Measurements from ENCODE around the gene FOXA3. TPM values are rescaled to one million over a fixed set of nuclear protein-coding genes. Genes with fewer than 3 reads are reported as not detected.

The FOXA3 gene
- polyA plus RNA-seq, 1 experiment, result not detected

DNA sequence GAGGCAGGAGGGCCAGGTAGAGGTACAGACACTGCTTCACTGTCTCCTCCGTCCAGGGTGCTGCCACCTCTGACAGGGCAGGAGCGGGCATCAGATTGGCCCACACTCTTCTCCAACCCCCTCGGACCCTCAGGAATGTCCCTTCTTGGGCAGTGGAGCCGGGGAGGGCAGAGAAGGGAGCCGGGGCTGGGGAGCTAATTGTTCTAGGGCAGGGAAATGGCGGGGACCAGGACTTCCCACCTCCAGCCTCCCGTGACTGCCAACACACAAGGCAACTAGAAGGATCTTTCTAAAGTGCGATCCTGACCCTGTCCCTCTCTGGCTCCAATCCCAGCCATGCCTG lies 38.9 kb upstream of the FOXA3 start:
- peaks cover 50% of the 10 kb centered on the region for H3K36me3 ChIP-seq (ENCODE audit: control insufficient read depth, insufficient read depth, low read length)
- CTCF ChIA-PET, result interaction anchor here (0.8 to 4.5 kb wide), 4 partner anchors 8 to 35 kb away, joined by 3 to 46 read pairs (median 6); no protein-coding TSS in a partner anchor
- POLR2A ChIA-PET, result no interaction called here
- no peaks in the 10 kb centered on the region for H3K27me3 ChIP-seq (ENCODE audit: control insufficient read depth, insufficient read depth, low read length)
- TF ChIP-seq, protein P1, sequence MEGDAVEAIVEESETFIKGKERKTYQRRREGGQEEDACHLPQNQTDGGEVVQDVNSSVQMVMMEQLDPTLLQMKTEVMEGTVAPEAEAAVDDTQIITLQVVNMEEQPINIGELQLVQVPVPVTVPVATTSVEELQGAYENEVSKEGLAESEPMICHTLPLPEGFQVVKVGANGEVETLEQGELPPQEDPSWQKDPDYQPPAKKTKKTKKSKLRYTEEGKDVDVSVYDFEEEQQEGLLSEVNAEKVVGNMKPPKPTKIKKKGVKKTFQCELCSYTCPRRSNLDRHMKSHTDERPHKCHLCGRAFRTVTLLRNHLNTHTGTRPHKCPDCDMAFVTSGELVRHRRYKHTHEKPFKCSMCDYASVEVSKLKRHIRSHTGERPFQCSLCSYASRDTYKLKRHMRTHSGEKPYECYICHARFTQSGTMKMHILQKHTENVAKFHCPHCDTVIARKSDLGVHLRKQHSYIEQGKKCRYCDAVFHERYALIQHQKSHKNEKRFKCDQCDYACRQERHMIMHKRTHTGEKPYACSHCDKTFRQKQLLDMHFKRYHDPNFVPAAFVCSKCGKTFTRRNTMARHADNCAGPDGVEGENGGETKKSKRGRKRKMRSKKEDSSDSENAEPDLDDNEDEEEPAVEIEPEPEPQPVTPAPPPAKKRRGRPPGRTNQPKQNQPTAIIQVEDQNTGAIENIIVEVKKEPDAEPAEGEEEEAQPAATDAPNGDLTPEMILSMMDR (IDR thresholded peaks at IDR 0.05; ENCODE audit: insufficient read depth, low read depth, low read length), result no peak
- DNase-seq (ENCODE audit: low read depth), result no peak
- H3K4me3 ChIP-seq (ENCODE audit: low read depth, low read length), result no peak overlapping the region

DNA sequence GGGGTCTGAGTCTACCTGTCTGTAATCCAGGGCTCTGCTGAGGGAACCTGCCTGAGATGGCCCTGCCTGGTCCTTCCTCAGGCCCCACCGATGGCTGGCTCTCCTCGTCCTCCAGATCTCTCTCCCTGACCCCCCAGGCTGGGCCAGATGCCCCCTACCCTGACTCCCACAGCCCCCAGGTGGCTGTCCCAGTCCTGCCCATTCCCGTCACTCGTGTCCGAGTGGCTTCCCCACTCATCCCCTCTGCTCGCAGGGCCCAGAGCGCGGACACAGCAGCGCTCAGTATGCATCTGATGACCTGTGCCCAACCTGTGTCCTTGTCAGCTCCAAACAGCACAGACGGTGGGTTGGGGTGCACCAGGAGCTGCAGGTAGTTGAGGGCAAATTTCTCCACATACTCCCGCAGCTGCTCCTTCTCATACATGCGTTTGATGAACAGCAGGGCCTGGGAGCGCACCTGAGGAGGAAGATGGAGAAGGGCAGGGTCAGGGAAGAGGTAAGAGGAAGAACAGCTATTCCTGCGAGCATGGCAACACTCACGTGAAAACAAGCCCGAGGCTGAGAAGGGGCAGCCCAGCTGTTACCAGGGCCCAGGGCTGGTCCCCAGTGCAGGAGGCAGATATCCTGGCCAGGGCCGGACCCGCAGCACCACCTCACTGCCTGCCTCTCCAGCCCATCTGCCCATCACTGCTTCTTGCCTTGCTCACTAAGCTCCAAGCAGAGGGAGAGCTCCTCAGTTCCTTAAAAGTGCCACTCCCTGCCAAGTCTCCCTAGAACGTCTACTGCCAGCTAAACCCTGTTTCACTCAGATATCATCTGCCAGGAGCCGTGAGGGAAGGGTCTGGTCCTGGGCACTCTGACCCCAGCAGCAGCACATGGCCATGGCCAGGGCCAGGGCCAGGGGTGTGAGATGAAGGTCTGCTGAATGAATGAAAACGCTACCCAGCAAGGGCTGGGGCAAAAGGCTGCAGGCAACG lies 37.9 kb upstream of the FOXA3 start:
- POLR2A ChIA-PET, result no interaction called here
- TF ChIP-seq, protein P1 (IDR thresholded peaks at IDR 0.05; ENCODE audit: insufficient read depth, low read depth, low read length), result no peak
- Histone ChIP-seq H3K27me3 (ENCODE audit: control insufficient read depth, insufficient read depth, low read length) (no peaks in the 10 kb centered on the region), H3K4me3 (ENCODE audit: low read depth, low read length) (no peak overlapping the region), H3K36me3 (ENCODE audit: control insufficient read depth, insufficient read depth, low read length) (peaks cover 53% of the 10 kb centered on the region)
- DNase-seq (ENCODE audit: low read depth), result no peak
- CTCF ChIA-PET, result interaction anchor here (1.0 to 4.5 kb wide), 3 partner anchors 9 to 34 kb away, joined by 3 to 46 read pairs (median 4); no protein-coding TSS in a partner anchor

DNA sequence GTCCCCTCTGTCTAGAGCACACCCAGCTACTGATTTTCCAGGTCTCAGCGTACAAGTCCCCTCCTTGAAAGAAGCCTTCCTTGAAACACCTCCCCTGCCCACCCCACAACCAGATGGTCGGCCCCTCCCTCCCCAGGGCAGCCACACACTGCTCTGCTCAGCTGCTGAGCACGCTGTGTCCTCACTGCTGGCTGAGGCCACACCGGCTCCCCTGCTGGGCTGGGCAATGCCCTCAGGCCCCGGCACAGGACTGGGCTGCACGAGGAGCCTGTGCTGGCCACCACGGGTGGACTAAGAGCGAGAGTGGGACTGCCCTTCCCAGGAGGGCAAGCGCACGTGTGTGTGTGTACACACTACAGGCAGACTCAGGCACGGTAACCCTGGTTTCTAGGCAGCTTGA lies 37.2 kb upstream of the FOXA3 start:
- ChIA-PET CTCF (interaction anchor here (1.3 to 4.5 kb wide), 2 partner anchors 10 to 23 kb away, joined by 4 to 46 read pairs; no protein-coding TSS in a partner anchor), POLR2A (no interaction called here)
- no peak for DNase-seq (ENCODE audit: low read depth)
- TF ChIP-seq, protein P1 (IDR thresholded peaks at IDR 0.05; ENCODE audit: insufficient read depth, low read depth, low read length), result no peak
- Histone ChIP-seq H3K27me3 (ENCODE audit: control insufficient read depth, insufficient read depth, low read length) (no peaks in the 10 kb centered on the region), H3K4me3 (ENCODE audit: low read depth, low read length) (no peak overlapping the region), H3K36me3 (ENCODE audit: control insufficient read depth, insufficient read depth, low read length) (peaks cover 54% of the 10 kb centered on the region)

DNA sequence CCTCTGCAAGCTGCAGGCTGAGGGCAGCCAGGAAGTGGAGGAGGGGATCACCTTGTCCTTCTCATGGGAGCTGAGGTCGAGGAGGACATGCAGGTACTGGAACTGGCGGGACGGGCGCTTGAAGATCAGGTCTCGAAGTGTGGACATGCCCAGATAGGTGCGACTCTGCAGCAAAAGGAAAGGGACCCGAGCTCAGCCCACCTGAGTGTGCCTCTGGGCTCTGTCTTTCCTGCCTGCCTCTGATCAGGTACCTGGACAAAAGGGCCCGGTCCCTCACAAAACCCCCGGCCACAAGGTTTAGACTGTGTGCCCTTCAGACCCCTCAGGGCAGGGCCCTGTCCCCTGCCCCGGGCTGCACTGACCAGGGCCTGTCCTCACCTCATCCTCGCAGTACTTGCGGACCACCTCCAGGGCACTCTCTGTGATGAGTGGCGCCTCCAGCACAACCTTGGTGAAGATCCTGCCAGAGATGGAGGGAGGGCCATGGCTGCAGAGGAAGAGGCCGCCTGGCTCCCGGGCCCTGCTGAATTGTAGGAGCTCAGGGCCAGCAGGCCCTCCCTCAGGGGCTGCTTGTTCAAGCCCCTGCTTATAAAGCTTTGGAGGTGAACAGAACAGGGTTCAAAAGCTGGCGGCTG lies 36.5 kb upstream of the FOXA3 start:
- DNase-seq (ENCODE audit: low read depth), result no peak
- POLR2A ChIA-PET, result no interaction called here
- H3K36me3 ChIP-seq (ENCODE audit: control insufficient read depth, insufficient read depth, low read length), result peaks cover 52% of the 10 kb centered on the region
- CTCF ChIA-PET, result interaction anchor here (1.0 to 4.5 kb wide), 2 partner anchors 10 to 14 kb away, joined by 3 to 46 read pairs; no protein-coding TSS in a partner anchor
- no peak overlapping the region for H3K4me3 ChIP-seq (ENCODE audit: low read depth, low read length)
- no peaks in the 10 kb centered on the region for H3K27me3 ChIP-seq (ENCODE audit: control insufficient read depth, insufficient read depth, low read length)
- TF ChIP-seq, protein P1 (IDR thresholded peaks at IDR 0.05; ENCODE audit: insufficient read depth, low read depth, low read length), result no peak

DNA sequence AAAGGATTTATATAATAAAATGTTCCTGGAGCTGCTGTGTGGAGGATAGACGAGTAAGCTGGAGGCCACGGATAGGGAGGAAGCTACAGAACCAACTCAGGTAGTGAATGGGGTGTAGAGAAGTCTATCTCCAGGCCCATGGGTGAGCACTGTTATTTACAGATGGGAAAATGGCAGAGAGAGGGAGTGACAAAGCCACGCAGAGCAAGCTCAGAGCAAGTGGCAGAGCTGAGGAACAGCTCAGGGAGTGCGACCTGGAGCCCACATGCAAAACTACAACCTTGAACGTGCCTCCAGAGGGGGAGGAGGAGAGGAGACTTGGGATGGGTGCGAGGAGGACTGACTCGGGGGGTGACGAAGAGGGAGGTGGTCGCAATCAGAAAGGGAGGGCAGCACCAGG lies 35.6 kb upstream of the FOXA3 start:
- Histone ChIP-seq H3K27me3 (ENCODE audit: control insufficient read depth, insufficient read depth, low read length) (no peaks in the 10 kb centered on the region), H3K36me3 (ENCODE audit: control insufficient read depth, insufficient read depth, low read length) (peaks cover 48% of the 10 kb centered on the region), H3K4me3 (ENCODE audit: low read depth, low read length) (no peak overlapping the region)
- ChIA-PET CTCF (interaction anchor here (1.1 to 4.5 kb wide), 2 partner anchors 8 to 11 kb away, joined by 3 to 46 read pairs; no protein-coding TSS in a partner anchor), POLR2A (no interaction called here)
- TF ChIP-seq, protein P1 (IDR thresholded peaks at IDR 0.05; ENCODE audit: insufficient read depth, low read depth, low read length), result no peak
- no peak for DNase-seq (ENCODE audit: low read depth)

Measured in BJ (cell line).